ENCODE data around the gene INSYN1. TPM values are rescaled to one million over a fixed set of nuclear protein-coding genes. Genes with fewer than 3 reads are reported as not detected.

INSYN1 gene
- total and polyA plus RNA-seq, 2 donors (not counting 3 experiments of a cell fraction or from before 2014, with no cell fraction given) = 0.18 to 0.58 TPM

GRCh38 chr15:73751511-73751898 is 1.6 kb downstream of the INSYN1 start:
- DNase-seq (ENCODE audit: low read depth, low spot score) = no peak
- no peak overlapping the region for H3K4me2 ChIP-seq (ENCODE audit: insufficient read depth, low read length)
- no TSS peak for BruUV-seq (replicated peaks)
- POLR2A ChIA-PET = no interaction called here
- H3K4me1 ChIP-seq (ENCODE audit: control insufficient read depth, extremely low read depth, insufficient read depth, low read length) = no peaks in the 10 kb centered on the region
- no peaks in the 10 kb centered on the region for H3K9me3 ChIP-seq (replicated peaks; ENCODE audit: control insufficient read depth, insufficient read depth, low read length)
- no peak for FAIRE-seq
- H3K27ac ChIP-seq (ENCODE audit: insufficient read depth, low read depth, low read length) = no peak overlapping the region
- H3K9me1 ChIP-seq (replicated peaks; ENCODE audit: control insufficient read depth, extremely low read depth, insufficient read depth, low read length) = no peaks in the 10 kb centered on the region
- dilution Hi-C loops (cut with MboI; ENCODE audit: extremely low pct_ligation_motif_present, low sequenced_read_pairs) = no loop called here
- H3K79me2 ChIP-seq (ENCODE audit: control insufficient read depth, insufficient read depth, low read length) = no peaks in the 10 kb centered on the region
- peaks cover 24 to 32% of the 10 kb centered on the region in 2 experiments for H3K27me3 ChIP-seq (ENCODE audit: control insufficient read depth in 2 of 2, insufficient read depth in 2 of 2, low read length in 2 of 2)
- TF ChIP-seq EZH2 (IDR thresholded peaks at IDR 0.05; ENCODE audit: borderline replicate concordance, low read depth, low read length, severe bottlenecking) (no peak), JUN (IDR thresholded peaks at IDR 0.05; ENCODE audit: borderline replicate concordance, insufficient read depth, insufficient read length, low read depth) (no peak), MAX (IDR thresholded peaks at IDR 0.05; ENCODE audit: insufficient read depth, insufficient read length) (no peak), MYC (IDR thresholded peaks at IDR 0.05; ENCODE audit: low read depth, low read length) (no peak), POLR2A (IDR thresholded peaks at IDR 0.05; ENCODE audit: low read depth, low read length) (no peak), GATA2 (IDR thresholded peaks at IDR 0.05; ENCODE audit: insufficient read depth, insufficient read length, low read depth, low read length) (no peak), FOS (IDR thresholded peaks at IDR 0.05; ENCODE audit: borderline replicate concordance, insufficient read depth, low read length) (no peak), CTCF (IDR thresholded peaks at IDR 0.05; ENCODE audit: extremely low read depth in 1 of 2, insufficient read depth in 1 of 2, low read depth in 1 of 2, low read length in 2 of 2) (no peak), POLR2AphosphoS5 (IDR thresholded peaks at IDR 0.05; ENCODE audit: insufficient read depth, low read depth, low read length) (no peak)
- no peaks in the 10 kb centered on the region for H3K36me3 ChIP-seq (ENCODE audit: control insufficient read depth in 2 of 2, extremely low read depth in 1 of 2, insufficient read depth in 2 of 2, low read length in 2 of 2)
- no peaks in the 10 kb centered on the region for H4K20me1 ChIP-seq (replicated peaks; ENCODE audit: control insufficient read depth, extremely low read depth, insufficient read depth, low read length)
- H3K4me3 ChIP-seq (replicated peaks in 1 of 3; ENCODE audit: insufficient read depth in 1 of 3, low read depth in 1 of 3, low read length in 3 of 3) = no peak overlapping the region
- H3K9ac ChIP-seq (replicated peaks; ENCODE audit: extremely low read depth, insufficient read depth, low read length) = no peak overlapping the region
- no peak overlapping the region for H2AFZ ChIP-seq (ENCODE audit: low read depth, low read length)
- intact Hi-C loops (cut with micrococcal nuclease) = no loop called here
- CTCF ChIA-PET = no interaction called here

Data from endothelial cell of umbilical vein (primary cell).